A549 (cell line): ENCODE data around the gene CREB1.

ENCODE experiments used
- BHLHE40 ChIP-seq: IDR thresholded peaks from 2 replicates; pipeline ENCODE4 v1.6.1; 2012; ENCODE audit warnings: low read depth, low read length, inconsistent platforms
- CBX8 ChIP-seq: fragments of 200-600 bp; sonication (generic); IDR thresholded peaks from 2 replicates; pipeline ENCODE4 v1.6.1; 2016
- EP300 ChIP-seq, 2 experiments: fragments of >200 bp; sonication (Bioruptor Twin); formaldehyde crosslinking; IDR thresholded peaks; 2 replicates in 1 of 2; 3 replicates in 1 of 2; pipeline ENCODE4 v1.6.1; 2016 to 2017
- KDM1A ChIP-seq: fragments of 200-600 bp; sonication (generic); IDR thresholded peaks from 2 replicates; pipeline ENCODE4 v1.6.1; 2016; ENCODE audit warnings: low read depth, mild to moderate bottlenecking
- NPAS2 ChIP-seq: fragments of 250-450 bp; sonication (Bioruptor Pico); IDR thresholded peaks from 2 replicates; pipeline ENCODE4 v1.8.0; 2022; ENCODE audit warnings: mild to moderate bottlenecking, moderate library complexity, borderline replicate concordance
- PHF8 ChIP-seq: fragments of 200-600 bp; sonication (generic); IDR thresholded peaks from 2 replicates; pipeline ENCODE4 v1.6.1; 2016; ENCODE audit warnings: low read depth, mild to moderate bottlenecking, antibody characterized with exemption, moderate library complexity, borderline replicate concordance
- RAD21 ChIP-seq, 2 experiments: fragments of >200 bp in 1 of 2; sonication (Bioruptor Twin) in 1 of 2; formaldehyde crosslinking in 1 of 2; IDR thresholded peaks in 1 of 2; conservative IDR thresholded peaks in 1 of 2; 2 replicates in 1 of 2; 3 replicates in 1 of 2; pipeline ENCODE4 v1.6.1; 2012 to 2018; ENCODE audit warnings: inconsistent platforms in 1 of 2
- RFX5 ChIP-seq: fragments of 450-650 bp; IDR thresholded peaks from 2 replicates; pipeline ENCODE4 v1.7.1; 2014; ENCODE audit warnings: antibody characterized with exemption, mild to moderate bottlenecking, moderate library complexity
- USF2 ChIP-seq: fragments of 450-650 bp; IDR thresholded peaks from 2 replicates; pipeline ENCODE4 v1.6.1; 2014; ENCODE audit warnings: antibody characterized with exemption
- ZFP36 ChIP-seq: fragments of 450-650 bp; IDR thresholded peaks from 2 replicates; pipeline ENCODE4 v1.6.1; 2014; ENCODE audit warnings: borderline replicate concordance; ENCODE audit not compliant: partially characterized antibody
- TF ChIP-seq, protein P1 (sequence below): fragments of >200 bp; sonication (Bioruptor Twin); formaldehyde crosslinking; IDR thresholded peaks from 3 replicates; pipeline ENCODE4 v1.5.1; 2016
- TF ChIP-seq, protein P2 (sequence below): fragments of >200 bp; sonication (Bioruptor Twin); formaldehyde crosslinking; IDR thresholded peaks from 3 replicates; pipeline ENCODE4 v1.6.1; 2016
- TF ChIP-seq, protein P3 (sequence below): fragments of 150-350 bp; IDR thresholded peaks from 2 replicates; pipeline ENCODE4 v1.6.1; 2014; ENCODE audit warnings: low read depth, mild to moderate bottlenecking, low read length

DNA sequence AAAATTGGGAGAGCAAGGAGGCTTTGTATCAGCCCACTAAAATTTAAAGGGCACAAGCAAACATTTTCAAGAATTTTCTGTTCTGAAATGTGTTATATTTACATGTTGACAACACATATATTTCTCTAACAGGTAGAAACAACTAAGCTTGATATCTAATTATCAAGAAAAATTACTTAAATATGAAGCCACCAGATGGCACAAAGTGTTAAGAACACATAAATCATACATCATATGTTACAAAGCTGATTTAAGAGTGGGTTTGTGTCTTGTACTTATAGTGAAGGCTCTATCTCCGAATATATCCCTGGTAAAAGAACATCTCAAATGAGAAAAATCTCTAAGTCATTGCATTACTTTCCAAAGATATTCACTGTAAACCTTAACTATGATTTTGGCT lies 19.6 kb upstream of the CREB1 start:
- TF ChIP-seq RFX5 (no peak), PHF8 (no peak), NPAS2 (no peak), EP300 (IDR thresholded peaks at IDR 0.05) (no peak), RAD21 (conservative IDR thresholded peaks at IDR 0.05 in 1 of 2, IDR thresholded peaks at IDR 0.05 in 1 of 2) (no peak), KDM1A (no peak), BHLHE40 (no peak), CBX8 (no peak), USF2 (no peak), ZFP36 (no peak)
- TF ChIP-seq, protein P1, sequence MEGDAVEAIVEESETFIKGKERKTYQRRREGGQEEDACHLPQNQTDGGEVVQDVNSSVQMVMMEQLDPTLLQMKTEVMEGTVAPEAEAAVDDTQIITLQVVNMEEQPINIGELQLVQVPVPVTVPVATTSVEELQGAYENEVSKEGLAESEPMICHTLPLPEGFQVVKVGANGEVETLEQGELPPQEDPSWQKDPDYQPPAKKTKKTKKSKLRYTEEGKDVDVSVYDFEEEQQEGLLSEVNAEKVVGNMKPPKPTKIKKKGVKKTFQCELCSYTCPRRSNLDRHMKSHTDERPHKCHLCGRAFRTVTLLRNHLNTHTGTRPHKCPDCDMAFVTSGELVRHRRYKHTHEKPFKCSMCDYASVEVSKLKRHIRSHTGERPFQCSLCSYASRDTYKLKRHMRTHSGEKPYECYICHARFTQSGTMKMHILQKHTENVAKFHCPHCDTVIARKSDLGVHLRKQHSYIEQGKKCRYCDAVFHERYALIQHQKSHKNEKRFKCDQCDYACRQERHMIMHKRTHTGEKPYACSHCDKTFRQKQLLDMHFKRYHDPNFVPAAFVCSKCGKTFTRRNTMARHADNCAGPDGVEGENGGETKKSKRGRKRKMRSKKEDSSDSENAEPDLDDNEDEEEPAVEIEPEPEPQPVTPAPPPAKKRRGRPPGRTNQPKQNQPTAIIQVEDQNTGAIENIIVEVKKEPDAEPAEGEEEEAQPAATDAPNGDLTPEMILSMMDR: no peak
- TF ChIP-seq, protein P2, sequence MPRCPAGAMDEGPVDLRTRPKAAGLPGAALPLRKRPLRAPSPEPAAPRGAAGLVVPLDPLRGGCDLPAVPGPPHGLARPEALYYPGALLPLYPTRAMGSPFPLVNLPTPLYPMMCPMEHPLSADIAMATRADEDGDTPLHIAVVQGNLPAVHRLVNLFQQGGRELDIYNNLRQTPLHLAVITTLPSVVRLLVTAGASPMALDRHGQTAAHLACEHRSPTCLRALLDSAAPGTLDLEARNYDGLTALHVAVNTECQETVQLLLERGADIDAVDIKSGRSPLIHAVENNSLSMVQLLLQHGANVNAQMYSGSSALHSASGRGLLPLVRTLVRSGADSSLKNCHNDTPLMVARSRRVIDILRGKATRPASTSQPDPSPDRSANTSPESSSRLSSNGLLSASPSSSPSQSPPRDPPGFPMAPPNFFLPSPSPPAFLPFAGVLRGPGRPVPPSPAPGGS: no peak
- TF ChIP-seq, protein P3, sequence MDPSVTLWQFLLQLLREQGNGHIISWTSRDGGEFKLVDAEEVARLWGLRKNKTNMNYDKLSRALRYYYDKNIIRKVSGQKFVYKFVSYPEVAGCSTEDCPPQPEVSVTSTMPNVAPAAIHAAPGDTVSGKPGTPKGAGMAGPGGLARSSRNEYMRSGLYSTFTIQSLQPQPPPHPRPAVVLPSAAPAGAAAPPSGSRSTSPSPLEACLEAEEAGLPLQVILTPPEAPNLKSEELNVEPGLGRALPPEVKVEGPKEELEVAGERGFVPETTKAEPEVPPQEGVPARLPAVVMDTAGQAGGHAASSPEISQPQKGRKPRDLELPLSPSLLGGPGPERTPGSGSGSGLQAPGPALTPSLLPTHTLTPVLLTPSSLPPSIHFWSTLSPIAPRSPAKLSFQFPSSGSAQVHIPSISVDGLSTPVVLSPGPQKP: no peak
